NCI-H2171 treated with DMSO at 0.1 percent for 48 hours (cell line): ENCODE measurements around the gene EMD.

Experiments used
- DNase-seq: peaks from one replicate; lab custom pipeline; 2025; lab: John Stamatoyannopoulos, UW

Gene EMD

GRCh38 chrX:154419189-154419588, 40.1 kb downstream of the EMD start:
- DNase-seq, result no peak

DNA sequence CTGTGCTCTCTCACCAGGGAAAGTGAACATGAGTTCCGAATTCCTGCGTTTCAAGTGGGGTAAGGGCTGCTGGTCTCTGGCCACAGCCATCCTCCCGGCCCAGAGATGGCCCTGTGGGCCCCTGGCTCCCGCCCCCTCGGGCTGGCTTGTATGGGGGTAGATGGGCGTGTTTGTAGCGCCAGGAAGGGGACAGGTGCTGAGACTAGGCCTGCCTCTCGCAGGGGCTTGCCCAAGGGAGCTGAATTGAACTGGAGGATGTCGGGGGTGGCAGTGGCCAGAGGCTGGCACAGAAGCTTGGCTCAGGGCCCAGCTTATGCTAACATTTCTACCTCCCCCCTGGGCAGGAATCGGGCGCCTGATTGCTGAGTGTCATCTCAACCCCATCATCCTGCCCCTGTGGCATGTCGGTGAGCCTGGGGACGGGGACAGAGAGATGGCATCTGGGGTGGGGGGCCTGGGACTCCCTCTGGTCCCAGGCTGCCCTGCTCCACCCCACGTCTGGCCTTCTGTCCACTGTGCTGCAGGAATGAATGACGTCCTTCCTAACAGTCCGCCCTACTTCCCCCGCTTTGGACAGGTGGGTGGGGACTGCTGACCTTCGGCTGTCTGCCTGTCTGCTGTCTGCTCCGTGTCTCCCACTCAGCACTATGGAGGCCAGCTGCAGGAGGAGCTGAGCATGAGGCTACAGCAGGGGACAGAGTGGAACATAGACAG, 40.8 kb downstream of the EMD start:
- DNase-seq, result no peak

- DNase-seq, result no peak
These were observed 41.3 kb downstream of the EMD start for GRCh38 chrX:154420402-154420756.

GRCh38 chrX:154426916-154427770, 48.0 kb downstream of the EMD start:
- DNase-seq, result no peak

DNA sequence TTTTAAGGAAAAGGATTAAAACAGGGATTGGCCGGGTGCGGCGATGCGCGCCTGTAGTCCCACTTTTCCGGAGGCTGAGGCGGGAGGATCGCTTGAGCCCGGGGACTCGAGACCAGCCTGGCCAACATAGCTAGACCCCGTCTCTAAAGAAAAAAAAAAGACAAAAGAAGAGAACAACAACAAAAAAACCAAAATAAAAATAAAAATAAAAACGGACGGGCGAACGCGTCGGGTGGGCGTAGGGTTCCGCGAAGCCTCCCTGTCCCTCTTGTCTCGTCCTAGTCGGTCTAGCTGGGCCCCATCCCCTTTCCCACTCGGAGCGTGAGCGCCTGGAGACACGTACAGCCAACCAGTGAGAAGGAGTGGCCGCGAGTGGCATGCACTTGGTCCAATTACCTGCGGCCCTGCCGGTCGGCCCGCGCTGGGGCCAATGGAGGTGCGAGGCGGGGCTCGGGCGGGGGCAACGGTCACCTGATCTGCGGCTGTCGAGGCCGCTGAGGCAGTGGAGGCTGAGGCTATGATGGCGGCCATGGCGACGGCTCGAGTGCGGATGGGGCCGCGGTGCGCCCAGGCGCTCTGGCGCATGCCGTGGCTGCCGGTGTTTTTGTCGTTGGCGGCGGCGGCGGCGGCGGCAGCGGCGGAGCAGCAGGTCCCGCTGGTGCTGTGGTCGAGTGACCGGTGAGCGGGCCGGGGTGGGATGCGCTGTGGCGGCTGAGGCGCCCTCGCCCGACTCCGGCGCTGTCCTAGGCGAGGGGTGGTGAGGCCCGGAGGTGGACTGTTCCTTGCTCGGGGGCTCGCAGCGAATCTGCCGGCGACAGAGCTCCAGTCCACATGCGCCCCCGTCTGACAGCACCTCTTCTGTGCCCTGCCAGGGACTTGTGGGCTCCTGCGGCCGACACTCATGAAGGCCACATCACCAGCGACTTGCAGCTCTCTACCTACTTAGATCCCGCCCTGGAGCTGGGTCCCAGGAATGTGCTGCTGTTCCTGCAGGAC, 49.4 kb downstream of the EMD start, which contains the start of gene ATP6AP1:
Gene ATP6AP1, plus strand, starts transcription at position 502 of the 996 bp plus-strand sequence. Its CDS starts 16 bp downstream, at position 518.
- peak; percentile 90 for DNase-seq

DNA sequence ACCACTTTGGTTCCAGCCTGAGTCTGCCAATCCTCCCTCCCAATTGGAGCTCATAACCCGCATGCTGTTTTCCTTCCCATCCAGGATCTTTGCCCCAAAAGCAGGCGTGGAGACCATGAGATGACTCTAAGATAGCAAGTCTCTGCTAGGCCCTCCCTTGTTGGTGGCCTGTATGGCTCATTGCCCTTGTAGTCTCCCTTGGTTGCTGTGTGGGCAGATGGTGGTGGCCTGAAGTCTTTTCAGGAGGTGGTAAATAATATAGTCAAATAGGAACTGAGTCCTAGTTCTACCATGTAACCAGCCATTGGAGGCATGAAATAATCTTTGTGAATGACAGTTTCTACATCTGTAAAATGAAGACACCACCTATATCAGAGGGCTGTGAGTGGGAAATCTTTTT, 50.6 kb downstream of the EMD start:
- DNase-seq, result no peak

DNA sequence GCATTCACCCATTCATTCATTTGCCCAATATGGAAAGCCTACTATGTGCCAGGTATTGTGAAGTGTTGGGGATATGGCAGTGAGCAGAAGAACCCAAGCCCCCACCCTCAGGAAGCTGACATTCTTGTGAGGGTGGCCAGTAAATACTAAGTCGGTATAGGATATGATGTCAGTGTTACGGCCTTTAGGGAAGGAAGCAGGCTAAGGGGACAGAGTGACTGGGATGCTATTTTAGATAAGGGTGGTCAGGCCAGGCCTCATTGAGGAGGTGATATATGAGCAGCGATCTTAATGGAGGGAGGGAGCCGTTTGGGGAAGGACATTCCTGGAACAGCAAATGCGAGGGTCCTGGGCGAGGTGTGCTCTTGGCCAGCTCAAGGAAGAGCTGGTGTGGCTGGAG, 51.4 kb downstream of the EMD start:
- no peak for DNase-seq

DNA sequence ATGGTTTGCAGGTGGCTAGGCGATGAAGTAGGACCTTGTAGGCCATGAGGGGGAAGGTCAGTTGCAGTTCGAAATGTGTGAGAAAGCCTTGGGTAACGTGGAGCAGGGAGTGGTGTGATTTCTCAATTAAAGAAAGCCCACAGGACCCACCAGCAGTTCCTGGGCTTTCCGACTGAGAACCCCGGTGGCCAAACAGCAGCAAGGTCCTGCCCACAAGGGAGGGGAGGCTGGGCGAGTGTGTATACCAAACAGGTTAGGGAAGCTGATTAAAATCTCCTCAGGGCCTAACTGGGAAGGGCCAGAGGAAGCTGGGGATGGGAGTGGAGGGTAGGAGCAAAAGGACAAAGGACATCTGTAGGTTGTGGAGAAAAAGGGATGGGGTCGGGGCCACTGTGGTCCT, 51.8 kb downstream of the EMD start:
- DNase-seq, result no peak
